Measurements from ENCODE around the gene MYOM1.

Gene MYOM1

GRCh38 chr18:3148930-3149535, 70.7 kb downstream of the MYOM1 start:
- TF ChIP-seq CTCF (IDR thresholded peaks at IDR 0.05; ENCODE audit: low read depth, low read length, missing control alignments), result no peak
- no peak for DNase-seq (ENCODE audit: extremely low read depth, low read depth)
- no peak overlapping the region for H3K4me3 ChIP-seq (replicated peaks; ENCODE audit: low read depth, low read length)

- no peak for TF ChIP-seq CTCF (IDR thresholded peaks at IDR 0.05; ENCODE audit: low read depth, low read length, missing control alignments)
- no peak overlapping the region for H3K4me3 ChIP-seq (replicated peaks; ENCODE audit: low read depth, low read length)
- DNase-seq (ENCODE audit: extremely low read depth, low read depth), result no peak
These were observed 71.7 kb downstream of the MYOM1 start for GRCh38 chr18:3147935-3148554.

- no peak overlapping the region for H3K4me3 ChIP-seq (replicated peaks; ENCODE audit: low read depth, low read length)
- no peak for DNase-seq (ENCODE audit: extremely low read depth, low read depth)
- TF ChIP-seq CTCF (IDR thresholded peaks at IDR 0.05; ENCODE audit: low read depth, low read length, missing control alignments), result no peak
These were observed 78.7 kb downstream of the MYOM1 start for GRCh38 chr18:3140986-3141639.

- no peak overlapping the region for H3K4me3 ChIP-seq (replicated peaks; ENCODE audit: low read depth, low read length)
- DNase-seq (ENCODE audit: extremely low read depth, low read depth), result no peak
- no peak for TF ChIP-seq CTCF (IDR thresholded peaks at IDR 0.05; ENCODE audit: low read depth, low read length, missing control alignments)
These were observed 79.4 kb downstream of the MYOM1 start for GRCh38 chr18:3140342-3140741.

- H3K4me3 ChIP-seq (replicated peaks; ENCODE audit: low read depth, low read length), result no peak overlapping the region
- TF ChIP-seq CTCF (IDR thresholded peaks at IDR 0.05; ENCODE audit: low read depth, low read length, missing control alignments), result no peak
- no peak for DNase-seq (ENCODE audit: extremely low read depth, low read depth)
These were observed 80.4 kb downstream of the MYOM1 start for GRCh38 chr18:3139406-3139805.

- H3K4me3 ChIP-seq (replicated peaks; ENCODE audit: low read depth, low read length), result no peak overlapping the region
- DNase-seq (ENCODE audit: extremely low read depth, low read depth), result no peak
- TF ChIP-seq CTCF (IDR thresholded peaks at IDR 0.05; ENCODE audit: low read depth, low read length, missing control alignments), result no peak
These were observed 81.3 kb downstream of the MYOM1 start for GRCh38 chr18:3138274-3138975.

Data from HFF-Myc (cell line).